Gastroesophageal sphincter (tissue), 3 donors: ENCODE measurements around the gene NUP107.

ENCODE experiments used
- CTCF ChIP-seq, 4 experiments: fragments of 200-600 bp in 2 of 4; fragments of 450-650 bp in 2 of 4; sonication (generic) in 1 of 4; IDR thresholded peaks; one replicate each; pipeline ENCODE4 v1.5.1; 2017 to 2019; ENCODE audit warnings: antibody characterized with exemption in 4 of 4, mild to moderate bottlenecking in 2 of 4, moderate library complexity in 2 of 4
- POLR2A ChIP-seq, 2 donors: fragments of 450-650 bp; IDR thresholded peaks; one replicate each; pipeline ENCODE4 v1.6.1; 2017; ENCODE audit warnings: antibody characterized with exemption in 2 of 2, mild to moderate bottlenecking in 2 of 2, moderate library complexity in 1 of 2
- POLR2AphosphoS5 ChIP-seq: sonication (generic); formaldehyde crosslinking; IDR thresholded peaks from one replicate; pipeline ENCODE4 v1.6.1; 2017; ENCODE audit warnings: antibody characterized with exemption

- no peak for TF ChIP-seq CTCF (IDR thresholded peaks at IDR 0.05)
- TF ChIP-seq POLR2AphosphoS5 = no peak
- TF ChIP-seq POLR2A (IDR thresholded peaks at IDR 0.05) = no peak
Observed at GRCh38 chr12:68749861-68750260, 63.1 kb downstream of the NUP107 start.
